Gastroesophageal sphincter (tissue), 4 donors: ENCODE measurements around the gene TMEM178B. TPM values are rescaled to one million over a fixed set of nuclear protein-coding genes. Genes with fewer than 3 reads are reported as not detected.

ENCODE experiments used
- ATAC-seq: fragments of 150-250 bp; one replicate; pipeline ENCODE4 v1.9.1; 2016; ENCODE audit warnings: mild to moderate bottlenecking, moderate library complexity
- H3K27ac ChIP-seq, 4 donors: fragments of 200-600 bp; sonication (generic) in 3 of 4; 1 replicate in 3 of 4; 2 replicates in 1 of 4; pipeline ENCODE4 v1.5.1; 2016 to 2019
- H3K27me3 ChIP-seq: fragments of 200-600 bp; sonication (generic); one replicate; pipeline ENCODE4 v1.5.1; 2019
- H3K36me3 ChIP-seq, 2 donors: fragments of 200-600 bp; sonication (generic); one replicate each; pipeline ENCODE4 v1.5.1; 2019; ENCODE audit warnings: control low read depth in 1 of 2
- H3K4me1 ChIP-seq, 3 donors: fragments of 200-600 bp; sonication (generic); 1 replicate in 2 of 3; 2 replicates in 1 of 3; pipeline ENCODE4 v1.5.1; 2016 to 2019; ENCODE audit warnings: control low read depth in 2 of 3
- H3K4me3 ChIP-seq, 2 donors: fragments of 200-600 bp; sonication (generic); one replicate each; pipeline ENCODE4 v1.5.1; 2019; ENCODE audit warnings: mild to moderate bottlenecking in 1 of 2, moderate library complexity in 1 of 2
- H3K9me3 ChIP-seq, 3 donors: fragments of 200-600 bp; sonication (generic); one replicate each; pipeline ENCODE4 v1.5.1; 2017 to 2019; ENCODE audit warnings: control low read depth in 2 of 3
- EP300 ChIP-seq: sonication (generic); formaldehyde crosslinking; IDR thresholded peaks from one replicate; pipeline ENCODE4 v1.6.1; 2017; ENCODE audit warnings: antibody characterized with exemption, mild to moderate bottlenecking
- POLR2A ChIP-seq, 2 donors: fragments of 450-650 bp; IDR thresholded peaks; one replicate each; pipeline ENCODE4 v1.6.1; 2017; ENCODE audit warnings: antibody characterized with exemption in 2 of 2, mild to moderate bottlenecking in 2 of 2, moderate library complexity in 1 of 2
- POLR2AphosphoS5 ChIP-seq: sonication (generic); formaldehyde crosslinking; IDR thresholded peaks from one replicate; pipeline ENCODE4 v1.6.1; 2017; ENCODE audit warnings: antibody characterized with exemption
- WGBS, 2 donors: methylation state at CpG; one replicate each; pipeline ENCODE4 v1.1.5; 2018; ENCODE audit warnings: low coverage in 1 of 2; 5-methylcytosine and 5-hydroxymethylcytosine counted together
- total RNA-seq, 4 donors: library from RNA; depleted of rRNA; stranded (reverse); fragments of >200 nt; gene quantifications; one replicate each; pipeline ENCODE4 v1.1.0, GENCODE V29; 2016
- TF ChIP-seq, protein P1 (sequence below), 4 experiments: fragments of 200-600 bp in 2 of 4; fragments of 450-650 bp in 2 of 4; sonication (generic) in 1 of 4; IDR thresholded peaks; one replicate each; pipeline ENCODE4 v1.5.1; 2017 to 2019; ENCODE audit warnings: antibody characterized with exemption in 4 of 4, mild to moderate bottlenecking in 2 of 4, moderate library complexity in 2 of 4

Gene TMEM178B
- total RNA-seq, 4 donors from 2014 or later = 0.62 to 1.4 (median 1.0) TPM

GRCh38 chr7:141198194-141198958 lies 124.5 kb downstream of the TMEM178B start:
- no peak for ATAC-seq
- WGBS, 2 donors = 12 to 16% methylated on average over 5 to 9 of the region's 12 CpGs
- H3K4me1 ChIP-seq = no peaks in the 10 kb centered on the region
- H3K36me3 ChIP-seq = no peaks in the 10 kb centered on the region
- no peak overlapping the region for H3K27ac ChIP-seq
- H3K4me3 ChIP-seq = no peak overlapping the region
- H3K9me3 ChIP-seq = no peaks in the 10 kb centered on the region
- H3K27me3 ChIP-seq = peaks cover 16% of the 10 kb centered on the region
- no peak for TF ChIP-seq POLR2A (IDR thresholded peaks at IDR 0.05)
- no peak for TF ChIP-seq POLR2AphosphoS5
- TF ChIP-seq, protein P1, sequence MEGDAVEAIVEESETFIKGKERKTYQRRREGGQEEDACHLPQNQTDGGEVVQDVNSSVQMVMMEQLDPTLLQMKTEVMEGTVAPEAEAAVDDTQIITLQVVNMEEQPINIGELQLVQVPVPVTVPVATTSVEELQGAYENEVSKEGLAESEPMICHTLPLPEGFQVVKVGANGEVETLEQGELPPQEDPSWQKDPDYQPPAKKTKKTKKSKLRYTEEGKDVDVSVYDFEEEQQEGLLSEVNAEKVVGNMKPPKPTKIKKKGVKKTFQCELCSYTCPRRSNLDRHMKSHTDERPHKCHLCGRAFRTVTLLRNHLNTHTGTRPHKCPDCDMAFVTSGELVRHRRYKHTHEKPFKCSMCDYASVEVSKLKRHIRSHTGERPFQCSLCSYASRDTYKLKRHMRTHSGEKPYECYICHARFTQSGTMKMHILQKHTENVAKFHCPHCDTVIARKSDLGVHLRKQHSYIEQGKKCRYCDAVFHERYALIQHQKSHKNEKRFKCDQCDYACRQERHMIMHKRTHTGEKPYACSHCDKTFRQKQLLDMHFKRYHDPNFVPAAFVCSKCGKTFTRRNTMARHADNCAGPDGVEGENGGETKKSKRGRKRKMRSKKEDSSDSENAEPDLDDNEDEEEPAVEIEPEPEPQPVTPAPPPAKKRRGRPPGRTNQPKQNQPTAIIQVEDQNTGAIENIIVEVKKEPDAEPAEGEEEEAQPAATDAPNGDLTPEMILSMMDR (IDR thresholded peaks at IDR 0.05) = no peak

DNA sequence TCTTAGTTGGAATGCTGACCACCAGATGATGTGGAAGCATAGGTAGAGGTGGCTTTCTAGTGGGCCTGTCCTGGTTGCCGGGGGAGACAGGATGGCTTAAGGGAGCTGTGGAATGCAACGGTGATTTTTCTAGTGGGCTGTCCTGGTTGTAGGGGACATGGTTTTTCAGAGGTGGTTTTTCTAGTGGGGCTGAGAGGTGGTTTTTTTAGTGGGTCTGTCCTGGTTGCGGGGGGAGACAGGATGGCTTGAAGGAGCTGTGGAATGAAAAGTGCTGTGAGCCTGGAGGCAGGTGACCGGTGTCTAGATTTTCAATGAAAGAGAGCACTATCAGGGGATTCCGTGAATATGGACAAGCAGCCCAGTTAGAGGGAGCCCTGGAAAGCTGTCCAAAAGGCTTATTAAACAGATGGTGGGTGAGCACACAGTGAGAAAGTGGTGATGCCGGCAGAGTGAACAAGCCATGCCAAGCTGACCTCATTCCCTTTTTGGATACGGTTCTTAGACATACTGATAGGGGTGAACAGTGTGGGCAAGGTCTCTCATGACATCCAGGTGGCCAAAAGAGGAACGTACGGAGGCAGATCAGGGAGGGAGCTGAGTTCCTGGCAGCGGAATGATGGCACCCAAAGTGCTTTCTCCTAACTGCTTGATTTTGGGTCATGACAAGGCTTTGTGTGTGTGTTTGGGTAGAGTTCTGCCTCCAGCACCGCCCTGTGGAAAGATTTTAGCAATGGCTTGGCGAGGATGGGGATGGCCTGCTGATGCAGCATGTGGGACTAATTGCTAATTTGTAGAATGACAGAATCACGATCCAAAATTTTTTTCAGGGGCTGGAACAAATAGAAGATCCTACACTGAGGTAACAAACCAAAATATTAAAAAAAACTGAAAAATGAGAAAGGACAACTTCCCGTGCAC lies 126.6 kb downstream of the TMEM178B start:
- Histone ChIP-seq H3K9me3 (no peaks in the 10 kb centered on the region), H3K4me3 (no peak overlapping the region), H3K27ac (no peak overlapping the region), H3K4me1 (no peaks in the 10 kb centered on the region), H3K27me3 (peaks cover 21% of the 10 kb centered on the region), H3K36me3 (no peaks in the 10 kb centered on the region)
- WGBS, 2 donors = 74 to 75% methylated on average over 5 to 13 of the region's 14 CpGs
- TF ChIP-seq POLR2A (IDR thresholded peaks at IDR 0.05) (no peak), POLR2AphosphoS5 (no peak), EP300 (no peak)
- TF ChIP-seq, protein P1 (IDR thresholded peaks at IDR 0.05) = no peak
- ATAC-seq = no peak

- ATAC-seq = no peak
- Histone ChIP-seq H3K27me3 (peaks cover 21% of the 10 kb centered on the region), H3K4me3 (no peak overlapping the region), H3K9me3 (no peaks in the 10 kb centered on the region), H3K27ac (no peak overlapping the region), H3K36me3 (no peaks in the 10 kb centered on the region), H3K4me1 (no peaks in the 10 kb centered on the region)
- TF ChIP-seq, protein P1 (IDR thresholded peaks at IDR 0.05) = no peak
- TF ChIP-seq EP300 (no peak), POLR2A (IDR thresholded peaks at IDR 0.05) (no peak), POLR2AphosphoS5 (no peak)
- 67 to 85% methylated on average over 6 to 11 of the region's 11 CpGs for WGBS, 2 donors
These were observed 127.5 kb downstream of the TMEM178B start for GRCh38 chr7:141201145-141201885.

GRCh38 chr7:141202535-141202934 lies 128.7 kb downstream of the TMEM178B start:
- Histone ChIP-seq H3K4me1 (no peaks in the 10 kb centered on the region), H3K4me3 (no peak overlapping the region), H3K36me3 (no peaks in the 10 kb centered on the region), H3K9me3 (no peaks in the 10 kb centered on the region), H3K27ac (no peak overlapping the region), H3K27me3 (peaks cover 20% of the 10 kb centered on the region)
- TF ChIP-seq POLR2AphosphoS5 = no peak
- TF ChIP-seq POLR2A (IDR thresholded peaks at IDR 0.05) = no peak
- TF ChIP-seq EP300 = no peak
- TF ChIP-seq, protein P1 (IDR thresholded peaks at IDR 0.05) = no peak
- WGBS, 2 donors = 34 to 43% methylated on average over 1 to 4 of the region's 4 CpGs
- no peak for ATAC-seq
